M059J (cell line): ENCODE results near the gene LRP1. TPM values are rescaled to one million over a fixed set of nuclear protein-coding genes. Genes with fewer than 3 reads are reported as not detected.

ENCODE experiments used
- DNase-seq: peaks from one replicate; pipeline ENCODE4 v3.0.0-alpha.2; 2012; ENCODE audit warnings: low read depth
- total RNA-seq: library from RNA; depleted of rRNA; stranded (reverse); fragments of >200 nt; shearing (Covaris generic); gene quantifications from 2 replicates; pipeline ENCODE4 v1.2.3, GENCODE V29; 2014

LRP1 gene
- total RNA-seq, 1 experiment from 2014 or later = 24.9 TPM

DNA sequence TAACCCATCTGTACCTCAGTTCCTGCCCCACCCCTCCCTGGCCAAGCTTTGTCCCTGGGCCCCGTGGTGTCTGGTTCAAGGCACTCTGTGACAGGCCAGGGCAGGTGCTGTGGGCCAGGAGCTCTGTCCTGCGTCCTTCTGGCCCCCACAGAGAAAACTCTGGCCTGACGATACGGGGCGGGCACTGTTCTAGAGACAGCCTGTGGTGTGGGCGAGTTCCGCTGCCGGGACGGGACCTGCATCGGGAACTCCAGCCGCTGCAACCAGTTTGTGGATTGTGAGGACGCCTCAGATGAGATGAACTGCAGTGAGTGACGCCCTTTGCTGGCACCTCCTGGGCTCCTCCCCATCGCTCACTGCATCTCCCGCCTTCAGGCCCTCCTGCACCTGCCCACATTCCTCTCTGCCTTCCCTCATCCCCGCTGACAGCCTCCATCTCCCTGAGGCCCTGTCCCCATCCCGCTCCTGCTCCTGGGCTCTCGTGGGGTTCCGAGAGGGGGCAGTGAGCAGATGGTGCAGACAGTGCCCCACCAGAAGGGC lies 65.5 kb downstream of the LRP1 start:
- DNase-seq = no peak

DNA sequence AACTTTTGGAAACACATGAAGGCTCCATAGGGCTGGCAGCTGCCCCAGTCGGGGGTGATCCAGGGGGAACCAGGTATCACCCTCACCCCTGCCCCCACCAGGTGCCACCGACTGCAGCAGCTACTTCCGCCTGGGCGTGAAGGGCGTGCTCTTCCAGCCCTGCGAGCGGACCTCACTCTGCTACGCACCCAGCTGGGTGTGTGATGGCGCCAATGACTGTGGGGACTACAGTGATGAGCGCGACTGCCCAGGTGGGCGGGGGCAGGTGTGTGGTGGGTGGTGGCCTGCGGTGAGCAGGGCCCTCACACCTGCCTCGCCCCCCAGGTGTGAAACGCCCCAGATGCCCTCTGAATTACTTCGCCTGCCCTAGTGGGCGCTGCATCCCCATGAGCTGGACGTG lies 66.0 kb downstream of the LRP1 start:
- no peak for DNase-seq

DNA sequence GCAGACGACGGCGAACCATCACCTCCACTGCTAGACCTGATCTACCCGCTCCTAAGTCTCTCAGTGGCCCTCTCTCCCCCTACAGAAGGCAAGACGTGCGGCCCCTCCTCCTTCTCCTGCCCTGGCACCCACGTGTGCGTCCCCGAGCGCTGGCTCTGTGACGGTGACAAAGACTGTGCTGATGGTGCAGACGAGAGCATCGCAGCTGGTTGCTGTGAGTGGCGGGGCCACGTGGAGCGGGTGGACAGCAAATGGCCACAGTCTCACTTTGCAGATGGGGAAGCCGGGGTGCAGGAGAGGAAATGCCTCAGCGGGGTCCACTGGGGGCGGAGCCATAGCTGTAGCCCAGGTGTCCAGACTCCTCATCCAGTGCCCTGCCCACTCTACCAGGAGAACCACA lies 66.9 kb downstream of the LRP1 start:
- no peak for DNase-seq

DNA sequence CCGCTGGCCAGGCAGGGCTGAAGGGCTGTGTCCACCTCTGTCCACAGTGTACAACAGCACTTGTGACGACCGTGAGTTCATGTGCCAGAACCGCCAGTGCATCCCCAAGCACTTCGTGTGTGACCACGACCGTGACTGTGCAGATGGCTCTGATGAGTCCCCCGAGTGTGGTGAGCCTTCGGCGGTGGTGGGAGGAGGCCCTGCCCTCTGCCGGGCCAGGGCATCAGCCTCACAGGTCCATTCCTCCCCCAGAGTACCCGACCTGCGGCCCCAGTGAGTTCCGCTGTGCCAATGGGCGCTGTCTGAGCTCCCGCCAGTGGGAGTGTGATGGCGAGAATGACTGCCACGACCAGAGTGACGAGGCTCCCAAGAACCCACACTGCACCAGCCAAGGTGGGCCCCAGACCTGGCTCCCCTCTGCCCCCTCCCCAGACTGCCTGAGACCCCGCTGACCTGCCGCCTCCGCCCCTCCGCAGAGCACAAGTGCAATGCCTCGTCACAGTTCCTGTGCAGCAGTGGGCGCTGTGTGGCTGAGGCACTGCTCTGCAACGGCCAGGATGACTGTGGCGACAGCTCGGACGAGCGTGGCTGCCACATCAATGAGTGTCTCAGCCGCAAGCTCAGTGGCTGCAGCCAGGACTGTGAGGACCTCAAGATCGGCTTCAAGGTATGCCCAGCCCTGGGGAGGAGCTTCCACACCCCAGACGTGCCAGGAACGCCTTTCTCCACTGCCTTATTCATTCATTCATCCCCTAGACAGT lies 67.5 kb downstream of the LRP1 start:
- DNase-seq = no peak

DNA sequence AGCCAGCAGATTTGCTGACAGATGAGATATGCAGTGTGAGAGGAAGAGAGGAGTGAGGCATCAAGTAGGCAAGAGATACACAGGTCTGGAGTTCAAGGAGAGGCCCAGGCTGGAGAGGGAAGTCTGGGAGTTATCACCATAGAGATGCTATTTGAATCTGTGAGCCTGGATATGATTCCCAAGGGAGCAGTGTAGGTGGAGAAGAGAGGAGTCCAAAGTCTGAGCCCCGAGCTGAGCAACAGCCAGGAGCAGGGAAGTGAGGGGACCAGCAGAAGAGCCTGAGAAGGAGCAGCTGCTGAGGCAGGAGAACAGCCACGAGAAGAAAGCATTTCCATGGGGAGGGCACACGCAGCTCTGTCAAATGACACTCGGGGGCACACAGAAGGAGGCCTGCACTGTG lies 68.2 kb downstream of the LRP1 start:
- DNase-seq = no peak

DNA sequence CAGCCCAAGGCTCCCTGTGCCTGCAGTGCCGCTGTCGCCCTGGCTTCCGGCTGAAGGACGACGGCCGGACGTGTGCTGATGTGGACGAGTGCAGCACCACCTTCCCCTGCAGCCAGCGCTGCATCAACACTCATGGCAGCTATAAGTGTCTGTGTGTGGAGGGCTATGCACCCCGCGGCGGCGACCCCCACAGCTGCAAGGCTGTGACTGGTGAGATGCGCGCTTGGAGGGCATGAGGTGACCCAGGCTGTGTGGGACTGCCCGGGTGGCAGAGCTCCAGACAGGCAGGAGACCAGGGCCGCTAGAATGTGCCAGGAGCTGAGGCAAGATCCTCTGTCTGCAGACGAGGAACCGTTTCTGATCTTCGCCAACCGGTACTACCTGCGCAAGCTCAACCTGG lies 68.7 kb downstream of the LRP1 start:
- no peak for DNase-seq

DNA sequence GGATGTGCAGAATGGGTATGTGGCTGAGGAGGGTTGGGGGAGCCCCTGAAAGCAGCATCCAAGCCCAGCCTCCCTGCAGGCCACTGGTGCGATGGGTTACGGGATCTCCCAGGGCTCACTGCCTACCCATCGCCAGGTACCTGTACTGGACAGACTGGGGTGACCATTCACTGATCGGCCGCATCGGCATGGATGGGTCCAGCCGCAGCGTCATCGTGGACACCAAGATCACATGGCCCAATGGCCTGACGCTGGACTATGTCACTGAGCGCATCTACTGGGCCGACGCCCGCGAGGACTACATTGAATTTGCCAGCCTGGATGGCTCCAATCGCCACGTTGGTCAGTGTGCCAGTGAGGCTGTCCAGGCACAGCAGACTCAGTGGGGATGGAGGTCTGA lies 70.0 kb downstream of the LRP1 start:
- no peak for DNase-seq

DNA sequence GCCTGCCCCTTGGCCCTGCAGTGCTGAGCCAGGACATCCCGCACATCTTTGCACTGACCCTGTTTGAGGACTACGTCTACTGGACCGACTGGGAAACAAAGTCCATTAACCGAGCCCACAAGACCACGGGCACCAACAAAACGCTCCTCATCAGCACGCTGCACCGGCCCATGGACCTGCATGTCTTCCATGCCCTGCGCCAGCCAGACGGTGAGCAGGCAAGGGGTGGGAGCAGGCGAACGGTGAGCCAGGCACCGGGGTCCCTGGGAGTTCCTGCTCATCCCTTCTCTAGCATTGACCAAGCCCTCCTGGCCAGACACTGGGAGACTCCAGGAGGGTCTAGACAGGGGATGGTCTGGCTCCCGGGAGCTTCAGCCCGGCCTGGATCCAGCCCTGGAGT lies 70.9 kb downstream of the LRP1 start:
- DNase-seq = no peak

DNA sequence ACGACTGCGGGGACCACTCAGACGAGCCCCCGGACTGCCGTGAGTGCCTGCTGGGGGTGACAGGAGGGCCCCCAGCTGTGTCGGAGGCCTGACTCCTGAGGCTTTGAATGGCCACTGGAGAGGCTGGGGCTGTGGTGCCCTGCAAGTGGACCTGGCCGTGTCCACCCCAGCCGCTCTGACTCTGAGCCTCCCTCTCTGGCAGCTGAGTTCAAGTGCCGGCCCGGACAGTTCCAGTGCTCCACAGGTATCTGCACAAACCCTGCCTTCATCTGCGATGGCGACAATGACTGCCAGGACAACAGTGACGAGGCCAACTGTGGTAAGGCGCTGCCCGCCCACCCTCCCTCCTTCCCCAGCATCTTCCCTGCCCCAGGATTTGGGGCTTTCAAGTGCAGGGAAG lies 72.2 kb downstream of the LRP1 start:
- DNase-seq = no peak

DNA sequence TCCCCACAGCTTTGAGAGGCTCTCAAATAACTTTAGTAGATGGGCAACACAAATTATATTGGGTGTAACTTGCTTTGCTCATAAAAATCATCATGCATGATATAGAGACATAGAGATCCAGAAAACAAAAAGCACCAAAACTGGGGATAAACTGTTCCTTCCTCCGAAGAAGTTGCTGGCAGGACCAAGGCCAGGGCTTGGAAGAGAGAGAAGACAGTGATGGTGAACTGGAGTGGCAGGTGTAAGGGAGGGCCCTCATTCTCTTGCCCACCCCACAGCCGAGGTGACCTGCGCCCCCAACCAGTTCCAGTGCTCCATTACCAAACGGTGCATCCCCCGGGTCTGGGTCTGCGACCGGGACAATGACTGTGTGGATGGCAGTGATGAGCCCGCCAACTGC lies 72.9 kb downstream of the LRP1 start:
- no peak for DNase-seq

DNA sequence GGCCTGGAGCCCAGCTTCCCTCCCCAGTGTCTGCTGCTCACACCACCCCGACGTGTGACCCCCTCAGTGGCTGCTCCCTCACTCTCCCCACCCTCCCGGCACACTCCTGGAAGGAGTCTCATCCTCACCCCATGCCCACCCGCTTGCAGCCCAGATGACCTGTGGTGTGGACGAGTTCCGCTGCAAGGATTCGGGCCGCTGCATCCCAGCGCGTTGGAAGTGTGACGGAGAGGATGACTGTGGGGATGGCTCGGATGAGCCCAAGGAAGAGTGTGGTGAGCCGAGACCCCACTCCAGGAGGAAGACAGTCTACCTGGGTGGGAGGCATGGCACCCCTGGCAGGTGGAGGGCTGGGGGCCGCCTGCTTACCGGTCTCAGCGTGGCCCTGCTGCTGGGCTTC lies 73.3 kb downstream of the LRP1 start:
- DNase-seq = no peak

DNA sequence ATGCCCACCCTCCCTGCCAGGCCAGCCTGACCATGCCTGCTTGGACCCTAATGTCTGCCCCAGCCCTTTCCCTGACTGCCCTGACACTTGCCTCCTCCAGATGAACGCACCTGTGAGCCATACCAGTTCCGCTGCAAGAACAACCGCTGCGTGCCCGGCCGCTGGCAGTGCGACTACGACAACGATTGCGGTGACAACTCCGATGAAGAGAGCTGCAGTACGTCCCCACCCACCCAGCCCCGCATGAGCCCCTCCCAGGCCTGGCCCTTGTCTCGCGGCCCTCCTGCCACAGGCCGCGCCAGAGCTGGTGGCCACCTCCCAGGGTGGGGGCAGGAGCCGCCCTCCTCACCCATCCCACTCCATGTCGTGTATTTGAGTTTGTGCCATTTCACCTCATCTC lies 74.0 kb downstream of the LRP1 start:
- DNase-seq = no peak

DNA sequence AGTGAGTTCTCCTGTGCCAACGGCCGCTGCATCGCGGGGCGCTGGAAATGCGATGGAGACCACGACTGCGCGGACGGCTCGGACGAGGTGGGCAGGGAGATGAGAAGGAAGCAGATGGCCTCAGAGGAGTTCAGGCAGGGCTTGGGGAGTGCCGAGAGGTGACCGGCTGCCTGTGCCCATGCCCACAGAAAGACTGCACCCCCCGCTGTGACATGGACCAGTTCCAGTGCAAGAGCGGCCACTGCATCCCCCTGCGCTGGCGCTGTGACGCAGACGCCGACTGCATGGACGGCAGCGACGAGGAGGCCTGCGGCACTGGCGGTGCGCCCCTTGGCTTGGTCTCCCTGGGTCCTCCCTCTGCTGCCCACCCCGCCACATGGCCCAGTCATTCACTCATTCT lies 74.9 kb downstream of the LRP1 start:
- no peak for DNase-seq

DNA sequence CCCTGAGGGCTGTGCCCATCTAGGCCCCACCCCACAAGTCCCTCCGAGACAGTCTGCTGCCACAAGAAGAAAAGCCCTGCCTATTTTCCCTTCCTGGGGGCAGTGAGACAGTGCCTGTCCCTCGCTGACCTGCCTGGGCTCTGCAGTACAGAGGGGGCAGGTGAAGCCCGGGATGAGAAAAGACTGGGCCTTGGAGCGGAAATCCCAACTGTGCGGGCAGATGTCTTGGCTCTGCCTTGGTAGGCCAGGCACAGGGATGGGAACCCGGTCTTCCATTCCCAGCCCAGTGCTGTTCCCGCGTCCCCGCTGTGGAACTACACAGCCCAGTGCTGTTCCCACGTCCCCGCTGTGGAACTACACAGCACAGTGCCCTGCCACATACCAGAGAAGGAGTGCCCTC lies 75.5 kb downstream of the LRP1 start:
- DNase-seq = no peak

DNA sequence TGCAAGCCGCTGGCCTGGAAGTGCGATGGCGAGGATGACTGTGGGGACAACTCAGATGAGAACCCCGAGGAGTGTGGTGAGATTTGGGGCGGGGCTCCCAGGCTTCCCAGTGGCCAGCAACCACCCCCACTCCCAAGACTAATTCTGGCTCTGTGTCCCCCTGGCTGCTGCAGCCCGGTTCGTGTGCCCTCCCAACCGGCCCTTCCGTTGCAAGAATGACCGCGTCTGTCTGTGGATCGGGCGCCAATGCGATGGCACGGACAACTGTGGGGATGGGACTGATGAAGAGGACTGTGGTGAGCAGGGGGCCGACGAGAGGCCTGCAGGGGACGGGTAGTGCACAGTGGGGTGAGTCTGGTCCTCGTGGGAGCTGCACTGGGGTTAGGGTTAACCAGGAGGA lies 76.2 kb downstream of the LRP1 start:
- no peak for DNase-seq

DNA sequence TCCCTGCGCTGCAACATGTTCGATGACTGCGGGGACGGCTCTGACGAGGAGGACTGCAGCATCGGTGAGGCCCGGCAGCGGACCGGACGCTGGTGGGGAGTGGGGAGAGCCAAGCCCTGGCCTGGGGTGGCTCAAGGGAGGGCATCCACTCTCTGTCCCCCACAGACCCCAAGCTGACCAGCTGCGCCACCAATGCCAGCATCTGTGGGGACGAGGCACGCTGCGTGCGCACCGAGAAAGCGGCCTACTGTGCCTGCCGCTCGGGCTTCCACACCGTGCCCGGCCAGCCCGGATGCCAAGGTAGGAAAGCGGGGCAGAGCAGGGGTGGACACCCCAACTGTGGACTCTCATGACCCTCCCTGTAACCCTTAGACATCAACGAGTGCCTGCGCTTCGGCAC lies 76.9 kb downstream of the LRP1 start:
- no peak for DNase-seq

DNA sequence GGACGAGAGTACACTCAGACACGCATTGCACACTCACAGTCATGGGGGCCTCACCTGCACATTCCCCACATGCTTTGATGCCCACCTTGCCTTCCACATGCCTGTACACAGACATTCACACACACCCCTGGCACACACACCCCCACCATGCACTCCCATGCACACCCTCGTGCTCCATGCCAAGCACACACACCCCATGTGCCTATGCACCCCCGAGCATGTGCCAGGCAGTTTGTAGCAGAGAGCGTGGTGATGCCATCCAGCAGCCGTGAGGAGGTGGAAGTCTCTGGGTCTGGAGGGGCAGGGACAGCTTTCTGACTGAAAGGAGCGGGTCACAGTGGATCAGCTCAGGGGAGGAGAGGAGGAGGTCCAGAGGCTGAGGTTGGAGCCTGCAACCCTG lies 77.6 kb downstream of the LRP1 start:
- no peak for DNase-seq

DNA sequence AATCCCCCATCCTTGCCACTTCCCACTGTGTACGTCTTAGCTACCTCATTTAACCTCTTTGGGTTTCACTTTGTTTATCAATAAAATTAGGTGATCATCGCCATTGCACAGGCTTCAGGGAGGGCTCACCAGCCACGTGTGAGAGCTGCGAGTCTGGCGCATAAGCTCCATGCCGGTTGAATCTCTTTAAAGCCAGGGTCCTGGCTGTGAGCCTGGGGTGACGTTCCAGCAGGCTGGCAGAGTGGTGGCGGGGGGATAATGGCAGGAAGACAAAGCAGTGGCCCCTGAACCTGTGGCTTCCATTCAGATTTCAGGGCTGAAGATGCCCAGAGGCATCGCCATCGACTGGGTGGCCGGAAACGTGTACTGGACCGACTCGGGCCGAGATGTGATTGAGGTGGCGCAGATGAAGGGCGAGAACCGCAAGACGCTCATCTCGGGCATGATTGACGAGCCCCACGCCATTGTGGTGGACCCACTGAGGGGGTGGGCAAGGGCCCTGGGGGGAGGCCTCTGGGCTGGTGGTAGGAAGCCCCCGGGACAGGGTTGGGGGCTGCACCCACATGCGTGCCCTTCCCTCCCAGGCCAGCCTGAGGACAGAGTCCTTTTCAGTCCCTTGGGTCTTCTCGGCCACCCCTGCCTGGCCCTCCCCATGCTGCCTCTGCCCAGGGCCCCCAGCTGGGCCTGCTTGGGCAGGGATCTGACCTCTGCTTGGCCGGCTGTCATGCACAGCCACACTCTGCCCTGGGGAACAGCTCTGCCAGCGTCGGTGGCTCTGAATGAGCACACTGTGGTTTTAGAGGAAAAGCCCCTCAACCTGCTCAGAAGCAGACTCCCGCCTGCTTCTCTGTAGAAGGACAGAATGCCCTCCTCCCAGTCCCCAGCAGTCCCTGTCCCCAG lies 79.7 kb downstream of the LRP1 start:
- DNase-seq = no peak

DNA sequence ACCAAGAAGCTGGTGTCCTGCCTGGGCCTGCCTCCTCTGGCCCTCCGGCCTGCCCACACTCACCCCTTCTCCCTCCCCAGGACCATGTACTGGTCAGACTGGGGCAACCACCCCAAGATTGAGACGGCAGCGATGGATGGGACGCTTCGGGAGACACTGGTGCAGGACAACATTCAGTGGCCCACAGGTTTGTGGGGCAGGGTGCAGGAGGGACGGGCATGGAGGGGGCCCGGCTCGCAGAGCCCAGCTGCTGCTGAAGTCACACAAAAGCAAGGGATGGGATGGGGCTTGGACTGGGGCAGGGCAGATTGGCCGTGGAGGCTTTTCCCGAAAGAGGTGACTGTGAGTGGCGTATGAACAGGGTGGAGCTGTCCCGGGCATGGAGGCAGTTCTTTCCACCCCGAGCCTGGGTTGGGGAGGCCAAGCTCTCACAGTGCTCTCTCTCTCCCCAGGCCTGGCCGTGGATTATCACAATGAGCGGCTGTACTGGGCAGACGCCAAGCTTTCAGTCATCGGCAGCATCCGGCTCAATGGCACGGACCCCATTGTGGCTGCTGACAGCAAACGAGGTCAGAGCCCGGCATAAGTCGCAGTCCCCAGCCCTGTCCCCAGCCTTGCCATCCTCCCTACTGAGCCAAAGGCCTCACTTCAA lies 80.5 kb downstream of the LRP1 start:
- DNase-seq = no peak

DNA sequence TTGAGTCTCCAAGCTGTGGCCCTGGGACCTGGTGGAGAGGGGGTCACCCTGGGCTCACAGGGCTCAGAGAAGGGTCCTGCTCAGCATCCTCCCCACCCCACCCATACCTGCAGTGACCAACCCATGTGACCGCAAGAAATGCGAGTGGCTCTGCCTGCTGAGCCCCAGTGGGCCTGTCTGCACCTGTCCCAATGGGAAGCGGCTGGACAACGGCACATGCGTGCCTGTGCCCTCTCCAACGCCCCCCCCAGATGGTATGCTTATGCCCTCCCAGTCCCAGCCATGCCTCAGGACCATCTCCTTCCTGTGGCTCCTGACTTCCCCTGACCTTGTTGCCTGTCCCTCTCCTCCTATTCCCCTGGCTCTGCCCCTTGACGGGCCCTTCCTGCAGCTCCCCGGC lies 81.6 kb downstream of the LRP1 start:
- no peak for DNase-seq

DNA sequence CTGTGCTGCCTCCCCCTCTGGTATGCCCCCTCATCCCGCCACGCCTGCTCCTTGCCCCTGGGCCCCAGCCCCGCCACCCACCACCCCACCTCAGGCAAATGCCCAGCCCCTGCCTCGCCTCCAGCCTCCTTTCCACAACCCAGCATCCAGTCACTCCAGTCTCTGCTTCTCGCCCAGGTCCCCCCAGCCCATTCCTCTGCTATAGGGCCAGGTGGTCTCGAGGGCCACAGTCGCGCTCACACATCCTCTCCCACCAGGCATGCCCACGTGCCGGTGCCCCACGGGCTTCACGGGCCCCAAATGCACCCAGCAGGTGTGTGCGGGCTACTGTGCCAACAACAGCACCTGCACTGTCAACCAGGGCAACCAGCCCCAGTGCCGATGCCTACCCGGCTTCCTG lies 82.2 kb downstream of the LRP1 start:
- DNase-seq = no peak

DNA sequence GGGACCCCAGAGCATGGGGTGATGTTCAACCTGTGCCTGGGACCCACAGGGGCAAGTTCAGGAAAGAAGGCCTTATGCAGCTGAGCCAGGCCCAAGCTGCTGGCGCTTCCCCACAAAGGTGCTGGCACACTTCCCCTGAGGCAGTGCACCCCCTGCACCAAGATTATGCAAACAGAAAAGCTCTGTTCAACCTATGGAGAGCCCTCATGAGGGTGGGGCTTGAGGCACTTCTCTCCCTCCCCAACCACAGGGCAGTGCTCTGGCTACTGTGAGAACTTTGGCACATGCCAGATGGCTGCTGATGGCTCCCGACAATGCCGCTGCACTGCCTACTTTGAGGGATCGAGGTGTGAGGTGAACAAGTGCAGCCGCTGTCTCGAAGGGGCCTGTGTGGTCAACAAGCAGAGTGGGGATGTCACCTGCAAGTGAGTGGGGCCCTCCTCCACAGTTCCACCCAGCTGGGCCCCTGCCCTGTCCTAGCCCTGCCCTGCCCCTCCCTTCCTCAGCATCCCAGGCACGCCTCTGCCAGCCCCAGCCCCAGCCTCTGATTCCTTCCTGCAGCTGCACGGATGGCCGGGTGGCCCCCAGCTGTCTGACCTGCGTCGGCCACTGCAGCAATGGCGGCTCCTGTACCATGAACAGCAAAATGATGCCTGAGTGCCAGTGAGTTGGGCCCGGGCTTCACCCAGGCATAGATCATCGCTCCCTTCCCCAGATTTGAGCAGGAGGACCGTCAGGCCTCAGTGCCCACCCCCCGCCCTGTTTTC lies 82.8 kb downstream of the LRP1 start:
- DNase-seq = no peak
